Mesodermal cell (in vitro differentiated cells): ENCODE results near the gene OPA1.
A peak's percentile ranks its signal among the peaks of the same experiment; 100 is the strongest.
"Not testable (repeated sequence)": the region's sequence is repeated elsewhere in the genome, so short reads cannot be mapped to it uniquely, and the experiment has no call there.

ENCODE experiments used
- H3K27ac ChIP-seq: 2 replicates; pipeline ENCODE4 v1.7.0; 2013; ENCODE audit warnings: mild to moderate bottlenecking, low read depth, low read length, moderate library complexity; ENCODE audit not compliant: severe bottlenecking
- H3K36me3 ChIP-seq: 2 replicates; pipeline ENCODE4 v1.7.1; 2013; ENCODE audit warnings: mild to moderate bottlenecking, low read length, moderate library complexity; ENCODE audit not compliant: control insufficient read depth, insufficient read depth
- H3K4me1 ChIP-seq: one replicate; pipeline ENCODE4 v1.7.1; 2013; ENCODE audit warnings: mild to moderate bottlenecking, low read length; ENCODE audit not compliant: insufficient read depth, control insufficient read depth, poor library complexity, severe bottlenecking
- H3K4me3 ChIP-seq: 2 replicates; pipeline ENCODE4 v1.7.0; 2013; ENCODE audit warnings: low read length, control low read depth, mild to moderate bottlenecking; ENCODE audit not compliant: insufficient read depth, poor library complexity, severe bottlenecking; ENCODE audit errors: extremely low read depth
- H3K9me3 ChIP-seq: 2 replicates; pipeline ENCODE4 v1.7.1; 2013; ENCODE audit warnings: mild to moderate bottlenecking, low read length, moderate library complexity; ENCODE audit not compliant: control insufficient read depth
- WGBS, 2 experiments: methylation state at CpG; one replicate each; pipeline ENCODE4 v1.1.5; 2013; ENCODE audit warnings: missing lambda C conversion rate in 2 of 2; ENCODE audit not compliant: insufficient coverage in 2 of 2; 5-methylcytosine and 5-hydroxymethylcytosine counted together

OPA1 gene

DNA sequence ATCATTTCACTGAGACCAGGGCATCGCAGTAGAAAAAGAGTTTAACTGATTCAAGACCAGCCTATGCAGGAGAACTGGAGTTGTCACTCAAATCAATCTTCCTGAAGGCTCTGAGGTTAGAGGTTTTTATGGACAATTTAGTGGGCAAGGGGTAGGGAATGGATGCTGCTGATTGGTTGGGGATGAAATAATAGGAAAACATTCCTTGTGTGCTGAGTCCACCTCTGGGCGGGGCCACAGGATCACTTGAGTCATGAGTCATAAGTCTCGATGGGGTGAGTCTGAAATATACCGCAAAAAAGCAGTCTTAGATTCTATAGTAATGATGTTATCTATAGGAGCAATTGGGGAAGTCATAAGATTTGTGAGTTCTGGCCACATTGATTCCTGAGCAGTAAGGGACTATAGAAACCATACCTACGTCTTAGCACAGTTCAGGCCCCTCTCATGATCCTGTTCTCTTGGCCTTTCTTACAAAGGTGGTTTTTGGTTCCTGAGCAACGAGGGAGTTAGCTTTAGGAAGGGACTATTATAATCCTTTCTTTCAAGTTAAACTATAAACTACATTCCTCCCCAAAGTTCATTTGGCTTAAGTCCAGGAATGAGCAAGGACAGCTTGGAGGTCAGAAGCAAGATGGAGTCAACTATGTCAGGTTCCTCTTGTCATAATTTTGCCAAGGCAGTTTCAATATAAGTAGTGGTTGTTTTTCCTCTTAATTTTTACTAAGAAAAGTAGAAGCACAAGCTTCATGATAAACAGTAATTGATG is 2.7 kb upstream of the OPA1 start:
- 91 to 100% methylated on average over 3 to 4 of the region's 6 CpGs for WGBS, 2 experiments

DNA sequence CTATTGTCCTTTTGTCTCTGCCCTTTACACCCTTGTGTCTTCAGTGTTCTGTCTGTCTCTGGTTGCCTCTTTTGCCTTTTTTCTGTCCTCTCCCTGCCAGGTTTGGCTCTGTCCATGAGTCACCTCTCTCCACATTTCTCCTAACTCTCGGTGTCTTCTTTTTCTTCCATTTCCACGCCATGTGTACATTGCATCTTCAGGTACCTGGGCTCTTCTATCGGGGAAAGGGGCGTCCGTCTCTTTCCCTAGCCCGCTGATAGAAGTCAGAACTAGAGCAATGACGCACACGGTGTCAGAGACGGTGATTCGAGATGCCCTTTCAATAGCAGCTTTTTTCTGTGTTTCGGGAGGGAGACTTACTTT is 641 bp downstream of the OPA1 start:
- peaks cover 4% of the 10 kb centered on the region for H3K4me1 ChIP-seq
- WGBS, 2 experiments, result 0% methylated on average over 7 to 9 of the region's 11 CpGs
- H3K27ac ChIP-seq, result peak overlapping the region; percentile 88
- H3K9me3 ChIP-seq, result no peaks in the 10 kb centered on the region
- peaks cover 27% of the 10 kb centered on the region for H3K36me3 ChIP-seq
- H3K4me3 ChIP-seq, result peak overlapping the region; percentile 97

More for the DNA sequence above, 2.7 kb upstream of the OPA1 start:
- Histone ChIP-seq H3K4me1 (peaks cover 4% of the 10 kb centered on the region), H3K9me3 (no peaks in the 10 kb centered on the region), H3K36me3 (no peaks in the 10 kb centered on the region), H3K27ac (no peak overlapping the region), H3K4me3 (no peak overlapping the region)

DNA sequence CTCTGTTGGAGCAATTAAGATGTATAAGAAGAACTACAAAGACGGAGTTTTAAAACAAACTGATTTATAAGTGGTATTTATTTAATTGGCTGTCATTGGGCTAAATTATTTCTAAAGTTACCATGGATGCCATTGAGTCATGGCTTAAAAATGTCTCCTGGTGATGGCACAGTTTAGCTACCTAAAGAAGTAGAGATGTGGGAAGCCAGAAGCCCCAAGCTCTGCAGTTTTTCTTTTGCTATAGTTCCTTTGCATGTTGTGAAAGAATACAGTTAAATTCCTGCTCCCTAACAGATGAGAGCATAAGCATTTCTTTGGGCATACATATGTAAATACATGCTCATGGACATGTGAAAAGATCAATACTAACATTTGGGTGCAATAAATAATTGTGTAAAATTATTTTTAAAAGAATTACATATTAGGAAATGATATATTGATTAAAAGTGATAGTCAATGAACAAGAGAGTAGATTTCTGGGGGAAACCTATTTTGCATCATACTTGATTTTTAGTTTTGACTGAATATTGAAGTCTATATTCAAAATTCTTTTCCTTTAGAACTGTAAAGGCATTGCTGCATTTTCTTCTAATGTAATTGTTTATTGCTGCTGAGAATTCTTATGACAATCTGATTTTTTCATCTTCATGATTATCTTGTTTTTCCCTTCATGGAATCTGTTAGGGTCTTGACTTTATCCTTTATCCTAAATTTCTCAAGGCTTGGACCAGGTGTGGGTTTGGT is 2.1 kb downstream of the OPA1 start:
- 88 to 90% methylated on average over 1 of the region's 1 CpG for WGBS, 2 experiments
- H3K36me3 ChIP-seq, result peaks cover 41% of the 10 kb centered on the region
- no peak overlapping the region for H3K27ac ChIP-seq
- no peaks in the 10 kb centered on the region for H3K9me3 ChIP-seq
- no peak overlapping the region for H3K4me3 ChIP-seq
- peaks cover 4% of the 10 kb centered on the region for H3K4me1 ChIP-seq

DNA sequence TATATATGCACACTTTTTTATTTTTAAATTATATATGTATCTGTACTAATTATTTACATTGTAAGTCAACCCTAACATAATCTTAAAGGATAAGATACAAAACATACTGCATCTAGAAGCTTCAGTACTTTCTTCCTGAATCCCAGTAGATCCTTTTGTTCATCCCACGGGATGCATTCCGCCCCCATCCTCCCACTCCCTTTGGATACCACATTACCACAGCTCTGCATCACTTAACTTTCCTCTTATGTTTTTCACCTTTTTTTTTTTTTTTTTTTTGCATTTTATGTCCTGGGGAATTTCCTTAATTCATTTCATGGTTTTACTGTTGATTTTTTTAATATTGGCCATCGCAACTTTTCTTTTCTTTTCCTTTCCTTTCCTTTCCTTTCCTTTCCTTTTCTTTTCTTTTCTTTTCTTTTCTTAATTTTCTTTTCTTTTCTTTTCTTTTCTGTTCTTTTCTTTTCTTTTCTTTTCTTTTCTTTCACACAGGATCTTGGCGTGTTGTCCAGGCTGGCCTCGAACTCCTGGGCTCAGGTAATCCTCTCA is 3.0 kb downstream of the OPA1 start:
- Histone ChIP-seq H3K9me3 (no peaks in the 10 kb centered on the region), H3K4me3 (no peak overlapping the region), H3K36me3 (peaks cover 43% of the 10 kb centered on the region), H3K27ac (no peak overlapping the region), H3K4me1 (peaks cover 4% of the 10 kb centered on the region)
- WGBS, 2 experiments, result 92 to 100% methylated on average over 3 of the region's 5 CpGs

DNA sequence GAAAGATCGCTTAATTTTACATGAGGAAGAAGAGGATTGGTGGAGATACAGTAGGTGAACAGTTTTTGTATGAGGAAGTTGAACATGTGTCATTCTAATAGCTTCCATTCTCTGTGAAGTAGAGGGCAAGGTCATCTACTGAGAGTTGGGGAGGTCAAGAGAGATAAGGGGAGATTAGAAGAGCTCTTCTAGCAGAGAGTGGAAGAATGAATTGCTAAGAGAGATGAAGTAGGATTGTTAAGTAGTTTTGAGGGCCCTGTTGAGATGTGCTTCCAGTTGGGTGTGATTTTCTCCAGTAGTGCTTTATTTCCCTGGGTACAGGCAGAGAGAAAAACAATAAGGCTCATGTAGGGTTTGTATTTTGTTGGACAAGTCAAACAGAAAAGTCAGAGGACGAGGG is 5.2 kb downstream of the OPA1 start:
- H3K27ac ChIP-seq, result no peak overlapping the region
- peaks cover 64% of the 10 kb centered on the region for H3K36me3 ChIP-seq
- H3K4me3 ChIP-seq, result no peak overlapping the region
- 89 to 100% methylated on average over 1 to 2 of the region's 2 CpGs for WGBS, 2 experiments
- H3K9me3 ChIP-seq, result no peaks in the 10 kb centered on the region
- H3K4me1 ChIP-seq, result peaks cover 4% of the 10 kb centered on the region

DNA sequence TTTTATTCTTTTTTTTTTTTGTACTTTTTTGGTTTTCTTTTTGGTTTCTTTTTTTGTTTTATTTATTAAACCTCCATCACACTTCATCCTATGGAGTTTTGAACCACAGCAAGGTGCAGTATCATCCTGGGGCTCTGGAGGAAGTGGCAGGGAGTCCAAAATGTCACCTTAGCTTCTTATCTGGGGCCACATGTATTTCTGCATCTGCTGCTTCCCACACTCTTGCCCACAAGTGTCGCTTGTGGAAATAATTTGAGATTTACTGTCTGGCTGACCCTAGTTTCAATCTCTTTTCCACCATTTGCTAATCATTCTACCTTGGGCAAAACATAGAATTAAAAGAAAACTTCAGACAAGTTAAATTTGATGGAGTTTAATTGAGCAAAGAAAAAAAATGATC is 6.4 kb downstream of the OPA1 start:
- Histone ChIP-seq H3K9me3 (no peaks in the 10 kb centered on the region), H3K4me1 (peaks cover 4% of the 10 kb centered on the region), H3K27ac (no peak overlapping the region), H3K4me3 (no peak overlapping the region), H3K36me3 (peaks cover 76% of the 10 kb centered on the region)
- no CpG with 5 or more reads among the region's 1 CpG for WGBS, 2 experiments

DNA sequence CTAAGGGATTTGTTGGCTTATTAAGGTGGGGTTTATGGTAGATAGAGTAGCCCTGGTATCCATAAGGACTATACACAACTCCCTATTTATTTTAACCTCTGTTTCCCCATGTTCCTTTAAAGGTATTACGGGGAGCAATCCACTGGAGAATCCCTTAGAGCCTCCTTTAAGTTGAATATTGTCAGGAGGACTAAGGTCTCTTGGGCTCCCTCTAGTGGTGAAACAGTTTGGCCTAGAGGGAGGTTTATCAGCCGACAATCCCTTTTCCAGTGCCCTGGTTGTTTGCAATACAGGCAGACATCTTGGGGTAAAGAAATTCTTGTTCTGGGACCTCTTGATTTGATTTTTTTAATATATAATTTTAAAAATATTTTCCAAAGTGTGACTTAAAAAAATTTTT is 12.9 kb downstream of the OPA1 start:
- no peak overlapping the region for H3K27ac ChIP-seq
- no peak overlapping the region for H3K4me3 ChIP-seq
- H3K4me1 ChIP-seq, result no peaks in the 10 kb centered on the region
- no peaks in the 10 kb centered on the region for H3K9me3 ChIP-seq
- no CpG with 5 or more reads among the region's 2 CpGs for WGBS, 2 experiments
- H3K36me3 ChIP-seq, result peaks cover 34% of the 10 kb centered on the region

DNA sequence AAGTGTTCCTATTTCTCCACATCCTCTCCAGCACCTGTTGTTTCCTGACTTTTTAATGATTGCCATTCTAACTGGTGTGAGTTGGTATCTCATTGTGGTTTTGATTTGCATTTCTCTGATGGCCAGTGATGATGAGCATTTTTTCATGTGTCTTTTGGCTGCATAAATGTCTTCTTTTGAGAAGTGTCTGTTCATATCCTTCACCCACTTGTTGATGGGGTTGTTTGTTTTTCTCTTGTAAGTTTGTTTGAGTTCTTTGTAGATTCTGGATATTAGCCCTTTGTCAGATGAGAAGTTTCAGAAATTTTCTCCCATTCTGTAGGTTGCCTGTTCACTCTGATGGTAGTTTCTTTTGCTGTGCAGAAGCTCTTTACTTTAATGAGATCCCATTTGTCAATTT is 13.9 kb downstream of the OPA1 start:
- not testable (repeated sequence) for H3K27ac ChIP-seq, H3K4me1 ChIP-seq, H3K4me3 ChIP-seq, H3K9me3 ChIP-seq
- H3K36me3 ChIP-seq, result peaks cover 24% of the 10 kb centered on the region

DNA sequence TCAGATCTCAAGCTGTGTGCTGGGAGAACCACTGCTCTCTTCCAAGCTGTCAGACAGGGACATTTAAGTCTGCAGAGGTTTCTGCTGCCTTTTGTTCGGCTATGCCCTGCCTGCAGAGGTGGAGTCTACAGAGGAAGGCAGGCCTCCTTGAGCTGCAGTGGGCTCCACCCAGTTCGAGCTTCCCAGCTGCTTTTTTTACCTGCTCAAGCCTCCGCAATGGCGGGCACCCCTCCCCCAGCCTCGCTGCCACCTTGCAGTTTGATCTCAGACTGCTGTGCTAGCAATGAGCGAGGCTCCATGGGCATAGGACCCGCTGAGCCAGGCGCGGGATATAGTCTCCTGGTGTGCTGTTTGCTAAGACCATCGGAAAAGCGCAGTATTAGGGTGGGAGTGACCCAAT is 17.5 kb downstream of the OPA1 start:
- peaks cover 30% of the 10 kb centered on the region for H3K36me3 ChIP-seq
- H3K4me3 ChIP-seq, H3K4me1 ChIP-seq, H3K9me3 ChIP-seq, H3K27ac ChIP-seq: not testable (repeated sequence)
- WGBS, 2 experiments, result 91 to 100% methylated on average over 5 to 8 of the region's 11 CpGs

DNA sequence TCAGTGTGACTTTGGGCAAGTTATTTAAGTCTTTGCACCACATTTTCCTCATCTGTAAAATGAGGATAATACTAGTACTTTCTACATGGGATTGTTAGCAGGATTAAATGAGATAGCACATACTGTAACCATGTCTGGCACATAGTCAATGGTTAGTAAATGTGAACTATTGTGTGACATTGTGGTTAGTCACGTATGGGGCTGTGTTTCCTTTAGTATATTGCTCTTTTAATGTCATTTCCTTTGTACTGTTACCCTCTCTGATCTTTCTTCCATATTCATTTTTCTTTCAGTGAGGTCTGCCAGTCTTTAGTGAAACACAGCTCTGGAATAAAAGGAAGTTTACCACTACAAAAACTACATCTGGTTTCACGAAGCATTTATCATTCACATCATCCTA is 21.4 kb downstream of the OPA1 start:
- no peaks in the 10 kb centered on the region for H3K4me1 ChIP-seq
- H3K27ac ChIP-seq, result no peak overlapping the region
- H3K4me3 ChIP-seq, result no peak overlapping the region
- peaks cover 3% of the 10 kb centered on the region for H3K9me3 ChIP-seq
- H3K36me3 ChIP-seq, result peaks cover 52% of the 10 kb centered on the region
- 100% methylated on average over 1 of the region's 2 CpGs for WGBS, 2 experiments

DNA sequence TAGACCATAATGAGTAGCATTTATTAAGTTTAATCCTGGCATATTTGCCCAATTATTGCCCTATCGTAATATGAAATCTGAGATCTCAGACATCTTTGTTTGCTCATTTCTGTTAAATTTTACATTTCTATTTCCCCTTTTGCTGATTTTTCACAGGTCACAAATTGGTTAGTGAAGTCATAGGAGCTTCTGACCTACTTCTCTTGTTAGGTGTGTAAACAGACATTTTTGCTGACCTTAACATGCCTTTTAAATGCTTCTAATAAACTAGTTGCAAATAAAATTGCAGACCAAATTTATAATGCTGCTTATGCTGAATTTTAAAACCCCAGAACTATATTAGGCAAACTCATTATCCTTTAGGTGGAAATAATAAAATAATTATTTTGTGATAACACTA is 24.6 kb downstream of the OPA1 start:
- Histone ChIP-seq H3K4me1 (no peaks in the 10 kb centered on the region), H3K9me3 (no peaks in the 10 kb centered on the region), H3K27ac (no peak overlapping the region), H3K4me3 (no peak overlapping the region), H3K36me3 (peaks cover 57% of the 10 kb centered on the region)
- WGBS, 2 experiments, result no CpG with 5 or more reads among the region's 1 CpG
